WTC11 (cell line): ENCODE measurements around the gene GRIFIN. TPM values are rescaled to one million over a fixed set of nuclear protein-coding genes. Genes with fewer than 3 reads are reported as not detected.

ENCODE experiments used
- ATAC-seq: fragments of 200-7000 bp; cut with Tn5 transposase; 2 replicates; pipeline ENCODE4 v1.10.0; 2021; ENCODE audit warnings: mild to moderate bottlenecking, moderate library complexity
- CTCF ChIA-PET: fragments of 300-600 bp; sonication (Branson Sonifier 250); formaldehyde crosslinking; loops from one replicate; lab custom pipeline; 2021; ENCODE audit warnings: antibody characterized with exemption; lab: Charles Lee
- POLR2A ChIA-PET: fragments of 350-600 bp; sonication (Branson Sonifier 250); formaldehyde crosslinking; loops from one replicate; lab custom pipeline; 2021; ENCODE audit warnings: antibody characterized with exemption; lab: Charles Lee
- DNase-seq: peaks from one replicate; pipeline ENCODE4 v3.0.0; 2021; ENCODE audit warnings: low spot score
- H3K27ac Mint-ChIP-seq: 2 replicates; pipeline ENCODE4 v1.8.0; 2021; ENCODE audit warnings: mixed read lengths
- H3K27me3 Mint-ChIP-seq: 2 replicates; pipeline ENCODE4 v1.8.0; 2021; ENCODE audit warnings: low read depth, mild to moderate bottlenecking, moderate library complexity, mixed read lengths
- H3K36me3 Mint-ChIP-seq: 2 replicates; pipeline ENCODE4 v1.8.0; 2021; ENCODE audit warnings: mixed read lengths
- H3K4me1 Mint-ChIP-seq: 2 replicates; pipeline ENCODE4 v1.8.0; 2022; ENCODE audit warnings: mixed read lengths
- H3K4me3 Mint-ChIP-seq: 2 replicates; pipeline ENCODE4 v1.8.0; 2021; ENCODE audit warnings: mild to moderate bottlenecking, moderate library complexity, mixed read lengths
- H3K9me3 Mint-ChIP-seq: 2 replicates; pipeline ENCODE4 v1.8.0; 2021; ENCODE audit warnings: mixed read lengths
- CREM ChIP-seq: sonication (generic); formaldehyde crosslinking; IDR thresholded peaks from 2 replicates; pipeline ENCODE4 v1.8.1; 2022; ENCODE audit warnings: mild to moderate bottlenecking, missing genetic modification reagents, moderate library complexity
- FOXJ3 ChIP-seq: sonication (generic); formaldehyde crosslinking; IDR thresholded peaks from 2 replicates; pipeline ENCODE4 v1.9.0; 2021; ENCODE audit warnings: missing genetic modification reagents, mild to moderate bottlenecking, borderline replicate concordance
- GABPB1 ChIP-seq: sonication (generic); formaldehyde crosslinking; IDR thresholded peaks from 2 replicates; pipeline ENCODE4 v1.8.1; 2023; ENCODE audit warnings: mild to moderate bottlenecking, missing genetic modification reagents
- GTF2I ChIP-seq: fragments of 250-450 bp; sonication (Bioruptor Pico); conservative IDR thresholded peaks from 2 replicates; pipeline ENCODE4 v1.4.0; 2021; ENCODE audit warnings: mild to moderate bottlenecking
- IRF2 ChIP-seq: sonication (generic); formaldehyde crosslinking; IDR thresholded peaks from 2 replicates; pipeline ENCODE4 v1.8.0; 2022; ENCODE audit warnings: low read depth, missing genetic modification reagents, borderline replicate concordance
- NFATC4 ChIP-seq: fragments of 250-450 bp; sonication (Bioruptor Pico); IDR thresholded peaks from 2 replicates; pipeline ENCODE4 v1.9.0; 2021; ENCODE audit warnings: mild to moderate bottlenecking
- NFYB ChIP-seq: sonication (generic); formaldehyde crosslinking; conservative IDR thresholded peaks from 2 replicates; pipeline ENCODE4 v1.8.0; 2022; ENCODE audit warnings: low read depth, missing genetic modification reagents
- RELA ChIP-seq: sonication (generic); formaldehyde crosslinking; IDR thresholded peaks from 2 replicates; pipeline ENCODE4 v1.8.1; 2022; ENCODE audit warnings: missing genetic modification reagents, mild to moderate bottlenecking, borderline replicate concordance
- SMAD3 ChIP-seq: sonication (generic); formaldehyde crosslinking; IDR thresholded peaks from 2 replicates; pipeline ENCODE4 v1.8.0; 2022; ENCODE audit warnings: missing genetic modification reagents, mild to moderate bottlenecking, borderline replicate concordance
- TEAD1 ChIP-seq: sonication (generic); formaldehyde crosslinking; IDR thresholded peaks from 2 replicates; pipeline ENCODE4 v1.8.0; 2022; ENCODE audit warnings: mild to moderate bottlenecking, missing genetic modification reagents
- TEAD4 ChIP-seq: sonication (generic); formaldehyde crosslinking; IDR thresholded peaks from 2 replicates; pipeline ENCODE4 v1.8.0; 2022; ENCODE audit warnings: mild to moderate bottlenecking, missing genetic modification reagents
- TP53 ChIP-seq: sonication (generic); formaldehyde crosslinking; IDR thresholded peaks from 2 replicates; pipeline ENCODE4 v1.8.1; 2023; ENCODE audit warnings: mild to moderate bottlenecking, missing genetic modification reagents
- ZNF317 ChIP-seq: sonication (generic); formaldehyde crosslinking; IDR thresholded peaks from 2 replicates; pipeline ENCODE4 v1.8.1; 2023; ENCODE audit warnings: low read depth, mild to moderate bottlenecking, moderate library complexity, missing genetic modification reagents, borderline replicate concordance
- ZNF512 ChIP-seq: sonication (generic); formaldehyde crosslinking; IDR thresholded peaks from 2 replicates; pipeline ENCODE4 v1.8.1; 2022; ENCODE audit warnings: missing genetic modification reagents, borderline replicate concordance
- total RNA-seq: library from RNA; stranded (reverse); gene quantifications from 3 replicates; pipeline ENCODE4 v1.2.3, GENCODE V29; 2021
- TF ChIP-seq, protein P1 (sequence below): sonication (generic); formaldehyde crosslinking; IDR thresholded peaks from 2 replicates; pipeline ENCODE4 v1.8.0; 2022; ENCODE audit warnings: missing genetic modification reagents
- TF ChIP-seq, protein P2 (sequence below): sonication (generic); formaldehyde crosslinking; IDR thresholded peaks from 2 replicates; pipeline ENCODE4 v1.8.1; 2023; ENCODE audit warnings: mild to moderate bottlenecking, moderate library complexity, missing genetic modification reagents
- TF ChIP-seq, protein P3 (sequence below): sonication (generic); formaldehyde crosslinking; IDR thresholded peaks from 2 replicates; pipeline ENCODE4 v1.8.1; 2023; ENCODE audit warnings: mild to moderate bottlenecking, missing genetic modification reagents, borderline replicate concordance
- TF ChIP-seq, protein P4 (sequence below): sonication (generic); formaldehyde crosslinking; IDR thresholded peaks from 2 replicates; pipeline ENCODE4 v1.8.0; 2023; ENCODE audit warnings: missing genetic modification reagents

The GRIFIN gene
- total RNA-seq, 1 experiment from 2014 or later: not detected

- no peak for TF ChIP-seq ZNF512 (CRISPR knock-in tag)
- TF ChIP-seq, protein P1, sequence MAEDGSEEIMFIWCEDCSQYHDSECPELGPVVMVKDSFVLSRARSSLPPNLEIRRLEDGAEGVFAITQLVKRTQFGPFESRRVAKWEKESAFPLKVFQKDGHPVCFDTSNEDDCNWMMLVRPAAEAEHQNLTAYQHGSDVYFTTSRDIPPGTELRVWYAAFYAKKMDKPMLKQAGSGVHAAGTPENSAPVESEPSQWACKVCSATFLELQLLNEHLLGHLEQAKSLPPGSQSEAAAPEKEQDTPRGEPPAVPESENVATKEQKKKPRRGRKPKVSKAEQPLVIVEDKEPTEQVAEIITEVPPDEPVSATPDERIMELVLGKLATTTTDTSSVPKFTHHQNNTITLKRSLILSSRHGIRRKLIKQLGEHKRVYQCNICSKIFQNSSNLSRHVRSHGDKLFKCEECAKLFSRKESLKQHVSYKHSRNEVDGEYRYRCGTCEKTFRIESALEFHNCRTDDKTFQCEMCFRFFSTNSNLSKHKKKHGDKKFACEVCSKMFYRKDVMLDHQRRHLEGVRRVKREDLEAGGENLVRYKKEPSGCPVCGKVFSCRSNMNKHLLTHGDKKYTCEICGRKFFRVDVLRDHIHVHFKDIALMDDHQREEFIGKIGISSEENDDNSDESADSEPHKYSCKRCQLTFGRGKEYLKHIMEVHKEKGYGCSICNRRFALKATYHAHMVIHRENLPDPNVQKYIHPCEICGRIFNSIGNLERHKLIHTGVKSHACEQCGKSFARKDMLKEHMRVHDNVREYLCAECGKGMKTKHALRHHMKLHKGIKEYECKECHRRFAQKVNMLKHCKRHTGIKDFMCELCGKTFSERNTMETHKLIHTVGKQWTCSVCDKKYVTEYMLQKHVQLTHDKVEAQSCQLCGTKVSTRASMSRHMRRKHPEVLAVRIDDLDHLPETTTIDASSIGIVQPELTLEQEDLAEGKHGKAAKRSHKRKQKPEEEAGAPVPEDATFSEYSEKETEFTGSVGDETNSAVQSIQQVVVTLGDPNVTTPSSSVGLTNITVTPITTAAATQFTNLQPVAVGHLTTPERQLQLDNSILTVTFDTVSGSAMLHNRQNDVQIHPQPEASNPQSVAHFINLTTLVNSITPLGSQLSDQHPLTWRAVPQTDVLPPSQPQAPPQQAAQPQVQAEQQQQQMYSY: no peak
- TF ChIP-seq, protein P2, sequence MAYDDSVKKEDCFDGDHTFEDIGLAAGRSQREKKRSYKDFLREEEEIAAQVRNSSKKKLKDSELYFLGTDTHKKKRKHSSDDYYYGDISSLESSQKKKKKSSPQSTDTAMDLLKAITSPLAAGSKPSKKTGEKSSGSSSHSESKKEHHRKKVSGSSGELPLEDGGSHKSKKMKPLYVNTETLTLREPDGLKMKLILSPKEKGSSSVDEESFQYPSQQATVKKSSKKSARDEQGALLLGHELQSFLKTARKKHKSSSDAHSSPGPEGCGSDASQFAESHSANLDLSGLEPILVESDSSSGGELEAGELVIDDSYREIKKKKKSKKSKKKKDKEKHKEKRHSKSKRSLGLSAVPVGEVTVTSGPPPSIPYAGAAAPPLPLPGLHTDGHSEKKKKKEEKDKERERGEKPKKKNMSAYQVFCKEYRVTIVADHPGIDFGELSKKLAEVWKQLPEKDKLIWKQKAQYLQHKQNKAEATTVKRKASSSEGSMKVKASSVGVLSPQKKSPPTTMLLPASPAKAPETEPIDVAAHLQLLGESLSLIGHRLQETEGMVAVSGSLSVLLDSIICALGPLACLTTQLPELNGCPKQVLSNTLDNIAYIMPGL (CRISPR knock-in tag): no peak
- TF ChIP-seq FOXJ3: no peak
- TF ChIP-seq NFYB: no peak
- TF ChIP-seq NFATC4 (CRISPR knock-in tag): no peak
- TF ChIP-seq, protein P3, sequence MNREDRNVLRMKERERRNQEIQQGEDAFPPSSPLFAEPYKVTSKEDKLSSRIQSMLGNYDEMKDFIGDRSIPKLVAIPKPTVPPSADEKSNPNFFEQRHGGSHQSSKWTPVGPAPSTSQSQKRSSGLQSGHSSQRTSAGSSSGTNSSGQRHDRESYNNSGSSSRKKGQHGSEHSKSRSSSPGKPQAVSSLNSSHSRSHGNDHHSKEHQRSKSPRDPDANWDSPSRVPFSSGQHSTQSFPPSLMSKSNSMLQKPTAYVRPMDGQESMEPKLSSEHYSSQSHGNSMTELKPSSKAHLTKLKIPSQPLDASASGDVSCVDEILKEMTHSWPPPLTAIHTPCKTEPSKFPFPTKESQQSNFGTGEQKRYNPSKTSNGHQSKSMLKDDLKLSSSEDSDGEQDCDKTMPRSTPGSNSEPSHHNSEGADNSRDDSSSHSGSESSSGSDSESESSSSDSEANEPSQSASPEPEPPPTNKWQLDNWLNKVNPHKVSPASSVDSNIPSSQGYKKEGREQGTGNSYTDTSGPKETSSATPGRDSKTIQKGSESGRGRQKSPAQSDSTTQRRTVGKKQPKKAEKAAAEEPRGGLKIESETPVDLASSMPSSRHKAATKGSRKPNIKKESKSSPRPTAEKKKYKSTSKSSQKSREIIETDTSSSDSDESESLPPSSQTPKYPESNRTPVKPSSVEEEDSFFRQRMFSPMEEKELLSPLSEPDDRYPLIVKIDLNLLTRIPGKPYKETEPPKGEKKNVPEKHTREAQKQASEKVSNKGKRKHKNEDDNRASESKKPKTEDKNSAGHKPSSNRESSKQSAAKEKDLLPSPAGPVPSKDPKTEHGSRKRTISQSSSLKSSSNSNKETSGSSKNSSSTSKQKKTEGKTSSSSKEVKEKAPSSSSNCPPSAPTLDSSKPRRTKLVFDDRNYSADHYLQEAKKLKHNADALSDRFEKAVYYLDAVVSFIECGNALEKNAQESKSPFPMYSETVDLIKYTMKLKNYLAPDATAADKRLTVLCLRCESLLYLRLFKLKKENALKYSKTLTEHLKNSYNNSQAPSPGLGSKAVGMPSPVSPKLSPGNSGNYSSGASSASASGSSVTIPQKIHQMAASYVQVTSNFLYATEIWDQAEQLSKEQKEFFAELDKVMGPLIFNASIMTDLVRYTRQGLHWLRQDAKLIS (CRISPR knock-in tag): no peak
- TF ChIP-seq TP53 (CRISPR knock-in tag): no peak
- TF ChIP-seq SMAD3 (CRISPR knock-in tag): no peak
- no peak for TF ChIP-seq IRF2
- POLR2A ChIA-PET: interaction anchor here (0.6 kb wide), 1 partner anchor 27 kb away, joined by 3 read pairs; no protein-coding TSS in a partner anchor
- Mint-ChIP-seq H3K4me1 (no peaks in the 10 kb centered on the region), H3K36me3 (peaks cover 7% of the 10 kb centered on the region), H3K27ac (0 out of 2 replicates have a peak overlapping the region, but pooled peaks have one; percentile 39), H3K4me3 (no peak overlapping the region), H3K27me3 (no peaks in the 10 kb centered on the region), H3K9me3 (peaks cover 3% of the 10 kb centered on the region; the same call in 1 of the 2 replicates)
- ATAC-seq: no peak
- DNase-seq: no peak
- CTCF ChIA-PET: interaction anchor here (1.5 to 1.6 kb wide), 2 partner anchors 13 to 31 kb away, joined by 4 to 5 read pairs; no protein-coding TSS in a partner anchor
Observed at GRCh38 chr7:2438186-2438585, 38.0 kb downstream of the GRIFIN start.

- Mint-ChIP-seq H3K4me1 (no peaks in the 10 kb centered on the region), H3K27me3 (no peaks in the 10 kb centered on the region), H3K36me3 (peaks cover 9% of the 10 kb centered on the region), H3K4me3 (no peak overlapping the region), H3K9me3 (peaks cover 3% of the 10 kb centered on the region; the same call in 1 of the 2 replicates), H3K27ac (no peak overlapping the region)
- ATAC-seq (no peak), DNase-seq (no peak)
- TF ChIP-seq TEAD4 (CRISPR knock-in tag) (no peak), TEAD1 (no peak), ZNF317 (CRISPR knock-in tag) (no peak), CREM (CRISPR knock-in tag) (no peak), RELA (no peak), GABPB1 (no peak), GTF2I (CRISPR knock-in tag) (no peak)
- TF ChIP-seq, protein P2 (CRISPR knock-in tag): no peak
- TF ChIP-seq, protein P4, sequence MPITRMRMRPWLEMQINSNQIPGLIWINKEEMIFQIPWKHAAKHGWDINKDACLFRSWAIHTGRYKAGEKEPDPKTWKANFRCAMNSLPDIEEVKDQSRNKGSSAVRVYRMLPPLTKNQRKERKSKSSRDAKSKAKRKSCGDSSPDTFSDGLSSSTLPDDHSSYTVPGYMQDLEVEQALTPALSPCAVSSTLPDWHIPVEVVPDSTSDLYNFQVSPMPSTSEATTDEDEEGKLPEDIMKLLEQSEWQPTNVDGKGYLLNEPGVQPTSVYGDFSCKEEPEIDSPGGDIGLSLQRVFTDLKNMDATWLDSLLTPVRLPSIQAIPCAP: no peak
- POLR2A ChIA-PET: interaction anchor here (0.6 kb wide), 1 partner anchor 27 kb away, joined by 3 read pairs; no protein-coding TSS in a partner anchor
- CTCF ChIA-PET: interaction anchor here (1.5 to 1.6 kb wide), 2 partner anchors 13 to 31 kb away, joined by 4 to 5 read pairs; no protein-coding TSS in a partner anchor
Observed at GRCh38 chr7:2437537-2438148, 38.6 kb downstream of the GRIFIN start.
